ENCODE results near the gene IFNA8.

IFNA8 gene

DNA sequence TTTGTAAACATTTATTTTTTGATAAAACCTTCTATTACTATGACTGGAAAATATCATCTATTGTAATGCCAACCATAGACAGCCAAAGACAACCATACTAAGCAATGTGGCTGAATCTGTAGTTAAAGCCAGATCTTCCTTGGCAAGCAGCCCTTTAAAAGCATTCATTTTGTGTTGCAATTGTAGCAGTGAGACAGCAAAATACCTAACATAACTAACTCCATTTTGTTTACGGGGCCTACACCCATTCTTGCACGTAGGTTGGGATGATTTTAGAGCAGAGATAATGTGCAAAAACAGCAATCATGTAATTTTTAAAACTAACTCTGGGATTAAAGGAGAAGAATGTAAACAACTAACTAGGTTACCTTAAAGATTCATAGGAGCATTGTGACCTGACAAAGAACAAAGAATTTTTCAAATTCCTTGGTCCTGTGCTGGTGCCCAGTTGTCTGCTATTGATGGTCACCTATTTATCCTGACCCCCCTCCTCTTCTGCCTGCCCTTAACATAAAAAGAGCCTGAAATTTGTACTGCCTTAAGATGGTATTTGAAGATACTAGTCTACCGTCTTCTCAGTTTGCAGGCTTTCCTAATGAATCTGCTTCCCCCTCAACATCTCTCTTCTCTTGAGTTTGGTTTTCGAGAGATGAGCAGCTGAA is 41.9 kb downstream of the IFNA8 start:
- TF ChIP-seq SUZ12 (IDR thresholded peaks at IDR 0.05; ENCODE audit: extremely low read depth, insufficient read depth, insufficient read length) (no peak), ZNF274 (IDR thresholded peaks at IDR 0.05; ENCODE audit: low read depth, low read length) (no peak), YY1 (IDR thresholded peaks at IDR 0.05; ENCODE audit: insufficient read depth, insufficient read length) (no peak)
- no peak overlapping the region for H3K4me3 ChIP-seq (ENCODE audit: insufficient read length, low read depth)
- no peaks in the 10 kb centered on the region for H3K27me3 ChIP-seq (ENCODE audit: insufficient read depth, insufficient read length)
- no peak for DNase-seq (ENCODE audit: low read depth, low spot score)
- no peaks in the 10 kb centered on the region for H3K36me3 ChIP-seq (ENCODE audit: insufficient read depth, insufficient read length, low read length)
- no peaks in the 10 kb centered on the region for H3K9me3 ChIP-seq (ENCODE audit: insufficient read depth, low read length)
- no peaks in the 10 kb centered on the region for H3K4me1 ChIP-seq (ENCODE audit: insufficient read depth, insufficient read length)
- no peak overlapping the region for H3K9ac ChIP-seq (ENCODE audit: insufficient read length, low read depth)

DNA sequence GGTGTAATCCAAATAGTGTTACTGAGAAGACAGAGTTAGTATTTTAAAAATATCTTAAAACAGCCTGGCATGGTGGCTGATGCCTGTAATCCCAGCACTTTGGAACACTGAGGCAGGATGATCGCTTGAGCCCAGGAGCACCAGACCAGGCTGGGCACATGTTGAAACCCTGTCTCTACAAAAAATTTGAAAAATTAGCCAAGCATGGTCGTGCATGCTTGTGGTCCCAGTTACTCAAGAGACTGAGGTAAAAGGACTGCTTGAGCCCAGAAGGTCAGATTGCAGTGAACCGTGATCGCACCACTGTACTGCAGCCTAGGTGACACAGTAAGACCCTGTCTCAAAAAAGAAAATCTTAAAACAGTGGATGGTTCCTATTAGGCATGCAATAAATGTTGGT is 43.8 kb downstream of the IFNA8 start:
- no peak for DNase-seq (ENCODE audit: low read depth, low spot score)

DNA sequence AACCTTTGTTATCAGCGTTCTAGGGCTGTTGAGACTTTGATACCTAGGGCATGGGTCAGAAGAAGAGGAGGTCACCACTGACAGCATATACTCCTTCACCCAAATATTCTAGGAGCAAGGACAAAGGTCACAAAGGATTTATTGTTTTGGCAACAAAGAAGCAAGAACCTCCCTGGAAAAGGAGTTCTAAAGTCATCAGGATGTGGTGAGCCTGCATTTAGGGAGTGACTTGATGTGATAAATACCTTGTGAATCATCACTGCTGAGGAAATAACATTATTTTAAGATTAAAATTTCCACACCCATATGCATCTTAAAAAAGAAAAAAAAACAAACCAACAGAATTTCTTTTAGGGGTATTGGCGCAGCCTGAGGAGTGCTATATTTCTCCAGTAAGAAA is 45.2 kb downstream of the IFNA8 start:
- H3K36me3 ChIP-seq (ENCODE audit: insufficient read depth, insufficient read length, low read length) = no peaks in the 10 kb centered on the region
- H3K9ac ChIP-seq (ENCODE audit: insufficient read length, low read depth) = no peak overlapping the region
- H3K4me1 ChIP-seq (ENCODE audit: insufficient read depth, insufficient read length) = no peaks in the 10 kb centered on the region
- H3K9me3 ChIP-seq (ENCODE audit: insufficient read depth, low read length) = no peaks in the 10 kb centered on the region
- TF ChIP-seq ZNF274 (IDR thresholded peaks at IDR 0.05; ENCODE audit: low read depth, low read length) (no peak), YY1 (IDR thresholded peaks at IDR 0.05; ENCODE audit: insufficient read depth, insufficient read length) (no peak), SUZ12 (IDR thresholded peaks at IDR 0.05; ENCODE audit: extremely low read depth, insufficient read depth, insufficient read length) (no peak)
- DNase-seq (ENCODE audit: low read depth, low spot score) = no peak
- no peak overlapping the region for H3K4me3 ChIP-seq (ENCODE audit: insufficient read length, low read depth)
- no peaks in the 10 kb centered on the region for H3K27me3 ChIP-seq (ENCODE audit: insufficient read depth, insufficient read length)

More for the DNA sequence above, 43.8 kb downstream of the IFNA8 start:
- Histone ChIP-seq H3K9ac (ENCODE audit: insufficient read length, low read depth) (no peak overlapping the region), H3K4me3 (ENCODE audit: insufficient read length, low read depth) (no peak overlapping the region), H3K4me1 (ENCODE audit: insufficient read depth, insufficient read length) (no peaks in the 10 kb centered on the region), H3K36me3 (ENCODE audit: insufficient read depth, insufficient read length, low read length) (no peaks in the 10 kb centered on the region), H3K9me3 (ENCODE audit: insufficient read depth, low read length) (no peaks in the 10 kb centered on the region), H3K27me3 (ENCODE audit: insufficient read depth, insufficient read length) (no peaks in the 10 kb centered on the region)
- TF ChIP-seq SUZ12 (IDR thresholded peaks at IDR 0.05; ENCODE audit: extremely low read depth, insufficient read depth, insufficient read length) (no peak), YY1 (IDR thresholded peaks at IDR 0.05; ENCODE audit: insufficient read depth, insufficient read length) (no peak), ZNF274 (IDR thresholded peaks at IDR 0.05; ENCODE audit: low read depth, low read length) (no peak)

DNA sequence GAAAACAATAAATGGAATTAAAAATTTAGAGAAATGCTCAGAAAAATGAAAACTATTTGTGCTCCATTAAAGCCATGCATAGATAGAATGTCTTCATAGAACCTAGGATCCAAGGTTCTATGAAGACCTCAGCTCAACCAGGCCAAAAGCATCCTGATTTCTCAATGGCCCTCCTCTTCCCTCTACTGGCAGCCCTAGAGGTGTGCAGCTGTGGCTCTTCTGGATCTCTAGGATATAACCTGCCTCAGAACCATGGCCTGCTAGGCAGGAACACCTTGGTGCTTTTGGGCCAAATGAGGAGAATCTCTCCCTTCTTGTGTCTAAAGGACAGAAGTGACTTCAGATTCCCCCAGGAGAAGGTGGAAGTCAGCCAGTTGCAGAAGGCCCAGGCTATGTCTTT is 46.4 kb downstream of the IFNA8 start:
- Histone ChIP-seq H3K36me3 (ENCODE audit: insufficient read depth, insufficient read length, low read length) (no peaks in the 10 kb centered on the region), H3K4me3 (ENCODE audit: insufficient read length, low read depth) (no peak overlapping the region), H3K9me3 (ENCODE audit: insufficient read depth, low read length) (no peaks in the 10 kb centered on the region), H3K4me1 (ENCODE audit: insufficient read depth, insufficient read length) (no peaks in the 10 kb centered on the region), H3K9ac (ENCODE audit: insufficient read length, low read depth) (no peak overlapping the region), H3K27me3 (ENCODE audit: insufficient read depth, insufficient read length) (no peaks in the 10 kb centered on the region)
- TF ChIP-seq ZNF274 (IDR thresholded peaks at IDR 0.05; ENCODE audit: low read depth, low read length) = no peak
- TF ChIP-seq SUZ12 (IDR thresholded peaks at IDR 0.05; ENCODE audit: extremely low read depth, insufficient read depth, insufficient read length) = no peak
- TF ChIP-seq YY1 (IDR thresholded peaks at IDR 0.05; ENCODE audit: insufficient read depth, insufficient read length) = no peak
- DNase-seq (ENCODE audit: low read depth, low spot score) = no peak

All from NT2/D1 (cell line).